ENCODE results near the gene VRK1. TPM values are rescaled to one million over a fixed set of nuclear protein-coding genes. Genes with fewer than 3 reads are reported as not detected.

Gene VRK1
- total RNA-seq, 1 experiment from 2014 or later = 124 TPM

DNA sequence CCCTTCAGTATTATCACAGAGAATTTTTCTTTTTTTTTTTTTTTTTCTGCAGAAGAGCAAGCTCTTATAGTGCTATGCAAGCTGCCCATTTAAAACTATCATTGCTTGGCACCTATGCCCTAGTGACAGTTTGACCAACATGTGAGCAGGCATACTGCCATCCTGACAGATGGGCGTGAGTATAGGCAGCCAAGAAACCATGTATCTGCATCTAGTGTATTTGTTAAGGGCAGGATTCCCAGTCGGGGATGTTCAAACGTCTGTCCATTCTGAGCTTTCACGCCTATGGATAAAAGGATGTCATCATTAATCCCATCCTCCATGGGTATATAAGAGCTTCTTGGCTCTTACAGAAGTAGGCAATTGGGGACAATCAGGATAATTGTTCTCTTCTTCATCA, 8.8 kb downstream of the VRK1 start:
- no peak overlapping the region for H3K4me3 ChIP-seq (ENCODE audit: low read depth, low read length, poor library complexity, severe bottlenecking)
- peak overlapping the region; percentile 29 for H3K27ac ChIP-seq (ENCODE audit: low read depth, low read length, poor library complexity, severe bottlenecking)
- no peaks in the 10 kb centered on the region for H3K9me3 ChIP-seq (ENCODE audit: low read depth, low read length, poor library complexity, severe bottlenecking)
- CTCF ChIA-PET = no interaction called here
- H3K36me3 ChIP-seq (ENCODE audit: insufficient read depth, low read length, poor library complexity, severe bottlenecking) = peaks cover 3% of the 10 kb centered on the region
- POLR2A ChIA-PET (ENCODE audit: low non-redundant PET) = no interaction called here
- intact Hi-C loops (cut with micrococcal nuclease; ENCODE audit: unreplicated experiment) = no loop called here
- no peak for DNase-seq (ENCODE audit: low spot score)
- TF ChIP-seq, protein P1, sequence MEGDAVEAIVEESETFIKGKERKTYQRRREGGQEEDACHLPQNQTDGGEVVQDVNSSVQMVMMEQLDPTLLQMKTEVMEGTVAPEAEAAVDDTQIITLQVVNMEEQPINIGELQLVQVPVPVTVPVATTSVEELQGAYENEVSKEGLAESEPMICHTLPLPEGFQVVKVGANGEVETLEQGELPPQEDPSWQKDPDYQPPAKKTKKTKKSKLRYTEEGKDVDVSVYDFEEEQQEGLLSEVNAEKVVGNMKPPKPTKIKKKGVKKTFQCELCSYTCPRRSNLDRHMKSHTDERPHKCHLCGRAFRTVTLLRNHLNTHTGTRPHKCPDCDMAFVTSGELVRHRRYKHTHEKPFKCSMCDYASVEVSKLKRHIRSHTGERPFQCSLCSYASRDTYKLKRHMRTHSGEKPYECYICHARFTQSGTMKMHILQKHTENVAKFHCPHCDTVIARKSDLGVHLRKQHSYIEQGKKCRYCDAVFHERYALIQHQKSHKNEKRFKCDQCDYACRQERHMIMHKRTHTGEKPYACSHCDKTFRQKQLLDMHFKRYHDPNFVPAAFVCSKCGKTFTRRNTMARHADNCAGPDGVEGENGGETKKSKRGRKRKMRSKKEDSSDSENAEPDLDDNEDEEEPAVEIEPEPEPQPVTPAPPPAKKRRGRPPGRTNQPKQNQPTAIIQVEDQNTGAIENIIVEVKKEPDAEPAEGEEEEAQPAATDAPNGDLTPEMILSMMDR (conservative IDR thresholded peaks at IDR 0.05; ENCODE audit: low read depth, low read length) = no peak
- TF ChIP-seq EZH2 (IDR thresholded peaks at IDR 0.05; ENCODE audit: borderline replicate concordance, low read depth, low read length, poor library complexity, severe bottlenecking) = no peak
- BruUV-seq (replicated peaks) = no TSS peak
- H3K4me1 ChIP-seq (ENCODE audit: insufficient read depth, low read length, poor library complexity, severe bottlenecking) = peaks cover 47% of the 10 kb centered on the region
- no peaks in the 10 kb centered on the region for H3K27me3 ChIP-seq (replicated peaks; ENCODE audit: insufficient read depth, low read depth, low read length, poor library complexity)

DNA sequence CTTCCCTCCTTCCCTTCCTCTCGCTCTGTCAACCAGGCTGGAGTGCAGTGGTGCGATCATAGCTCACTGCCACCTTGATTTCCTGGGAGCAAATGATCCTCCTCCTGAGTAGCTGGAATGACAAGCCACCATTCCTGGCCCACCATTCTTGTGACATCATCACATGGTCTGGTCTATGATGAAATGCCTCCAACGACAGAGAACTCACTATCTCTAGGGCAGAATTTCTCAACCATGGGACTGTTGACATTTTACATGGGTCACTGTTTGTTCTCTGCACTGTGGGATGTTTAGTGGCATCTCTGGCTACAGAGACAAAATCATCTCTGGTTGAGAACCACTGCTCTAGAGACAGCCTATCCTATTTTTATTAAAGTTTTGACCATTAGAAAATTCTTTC, 9.7 kb downstream of the VRK1 start:
- peaks cover 3% of the 10 kb centered on the region for H3K36me3 ChIP-seq (ENCODE audit: insufficient read depth, low read length, poor library complexity, severe bottlenecking)
- no peaks in the 10 kb centered on the region for H3K27me3 ChIP-seq (replicated peaks; ENCODE audit: insufficient read depth, low read depth, low read length, poor library complexity)
- TF ChIP-seq EZH2 (IDR thresholded peaks at IDR 0.05; ENCODE audit: borderline replicate concordance, low read depth, low read length, poor library complexity, severe bottlenecking) = no peak
- TF ChIP-seq, protein P1 (conservative IDR thresholded peaks at IDR 0.05; ENCODE audit: low read depth, low read length) = no peak
- DNase-seq (ENCODE audit: low spot score) = no peak
- H3K27ac ChIP-seq (ENCODE audit: low read depth, low read length, poor library complexity, severe bottlenecking) = no peak overlapping the region
- ChIA-PET POLR2A (ENCODE audit: low non-redundant PET) (no interaction called here), CTCF (no interaction called here)
- BruUV-seq (replicated peaks) = no TSS peak
- no peaks in the 10 kb centered on the region for H3K9me3 ChIP-seq (ENCODE audit: low read depth, low read length, poor library complexity, severe bottlenecking)
- peaks cover 42% of the 10 kb centered on the region for H3K4me1 ChIP-seq (ENCODE audit: insufficient read depth, low read length, poor library complexity, severe bottlenecking)
- intact Hi-C loops (cut with micrococcal nuclease; ENCODE audit: unreplicated experiment) = no loop called here
- no peak overlapping the region for H3K4me3 ChIP-seq (ENCODE audit: low read depth, low read length, poor library complexity, severe bottlenecking)

- H3K27ac ChIP-seq (ENCODE audit: low read depth, low read length, poor library complexity, severe bottlenecking) = no peak overlapping the region
- intact Hi-C loops (cut with micrococcal nuclease; ENCODE audit: unreplicated experiment) = no loop called here
- TF ChIP-seq, protein P1 (conservative IDR thresholded peaks at IDR 0.05; ENCODE audit: low read depth, low read length) = no peak
- TF ChIP-seq EZH2 (IDR thresholded peaks at IDR 0.05; ENCODE audit: borderline replicate concordance, low read depth, low read length, poor library complexity, severe bottlenecking) = no peak
- ChIA-PET POLR2A (ENCODE audit: low non-redundant PET) (no interaction called here), CTCF (no interaction called here)
- BruUV-seq (replicated peaks) = no TSS peak
- H3K4me3 ChIP-seq (ENCODE audit: low read depth, low read length, poor library complexity, severe bottlenecking) = no peak overlapping the region
- no peaks in the 10 kb centered on the region for H3K9me3 ChIP-seq (ENCODE audit: low read depth, low read length, poor library complexity, severe bottlenecking)
- DNase-seq (ENCODE audit: low spot score) = no peak
- peaks cover 3% of the 10 kb centered on the region for H3K36me3 ChIP-seq (ENCODE audit: insufficient read depth, low read length, poor library complexity, severe bottlenecking)
- H3K27me3 ChIP-seq (replicated peaks; ENCODE audit: insufficient read depth, low read depth, low read length, poor library complexity) = no peaks in the 10 kb centered on the region
- peaks cover 25% of the 10 kb centered on the region for H3K4me1 ChIP-seq (ENCODE audit: insufficient read depth, low read length, poor library complexity, severe bottlenecking)
These were observed 11.6 kb downstream of the VRK1 start for GRCh38 chr14:96808619-96809406.

All from A673 (cell line).